MM.1S (cell line): ENCODE data around the gene THADA.

Source experiments
- CTCF ChIP-seq: fragments of 300-600 bp; sonication (generic); IDR thresholded peaks from 2 replicates; pipeline ENCODE4 v1.5.1; 2016; ENCODE audit warnings: antibody characterized with exemption, low read length, mixed read lengths
- EZH2 ChIP-seq: fragments of 300-600 bp; sonication (generic); optimal IDR thresholded peaks from 2 replicates; pipeline ENCODE3; 2017; ENCODE audit warnings: low read depth, mild to moderate bottlenecking, antibody characterized with exemption, low read length, mixed read lengths

- TF ChIP-seq CTCF, result no peak
- no peak for TF ChIP-seq EZH2
These were observed 380.1 kb downstream of the THADA start for GRCh38 chr2:43215673-43216255.
